B cell (primary cell): Measurements from ENCODE around the gene PLCL1. TPM values are rescaled to one million over a fixed set of nuclear protein-coding genes. Genes with fewer than 3 reads are reported as not detected.

ENCODE experiments used
- ATAC-seq: fragments of 200-7000 bp; cut with Tn5 transposase; one replicate; pipeline ENCODE4 v1.10.0; 2021; ENCODE audit warnings: low read depth, mild to moderate bottlenecking, moderate number of reproducible peaks, moderate library complexity
- CTCF ChIA-PET: fragments of 350-600 bp; sonication (Branson Sonifier 250); formaldehyde crosslinking; loops from one replicate; lab custom pipeline; 2021; ENCODE audit warnings: antibody characterized with exemption, inconsistent platforms; lab: Charles Lee
- POLR2A ChIA-PET: fragments of 350-600 bp; sonication (Branson Sonifier 250); formaldehyde crosslinking; loops from one replicate; lab custom pipeline; 2021; ENCODE audit warnings: antibody characterized with exemption; lab: Charles Lee
- DNase-seq: peaks from one replicate; pipeline ENCODE4 v3.0.0; 2013
- H2AFZ ChIP-seq: 2 replicates; pipeline ENCODE4 v1.6.1; 2012; ENCODE audit warnings: mild to moderate bottlenecking, low read depth, low read length; ENCODE audit not compliant: insufficient read depth, poor library complexity, severe bottlenecking
- H3K27ac ChIP-seq, 2 donors: 1 replicate in 1 of 2; 2 replicates in 1 of 2; pipeline ENCODE4 v1.5.1; 2012 to 2013; ENCODE audit warnings: low read length in 2 of 2, mild to moderate bottlenecking in 2 of 2, moderate library complexity in 1 of 2
- H3K27me3 ChIP-seq, 4 experiments: fragments of 200-600 bp in 1 of 4; sonication (generic) in 1 of 4; replicated peaks in 1 of 4; 1 replicate in 2 of 4; 2 replicates in 2 of 4; pipeline versions ENCODE4 v1.6.1 to v1.7.0; 2013 to 2016; ENCODE audit warnings: low read length in 3 of 4, mild to moderate bottlenecking in 2 of 4, mixed read lengths in 1 of 4, moderate library complexity in 1 of 4; ENCODE audit not compliant: insufficient read depth in 4 of 4, control insufficient read depth in 3 of 4; ENCODE audit errors: control extremely low read depth in 1 of 4
- H3K36me3 ChIP-seq, 2 experiments: replicated peaks in 1 of 2; 1 replicate in 1 of 2; 2 replicates in 1 of 2; pipeline versions ENCODE4 v1.6.1 to v1.7.1; 2013; ENCODE audit warnings: low read length in 1 of 2; ENCODE audit not compliant: insufficient read depth in 2 of 2, control insufficient read depth in 1 of 2; ENCODE audit errors: control extremely low read depth in 1 of 2, extremely low read depth in 1 of 2
- H3K4me1 ChIP-seq, 2 donors: fragments of 200-600 bp in 1 of 2; sonication (generic) in 1 of 2; 1 replicate in 1 of 2; 2 replicates in 1 of 2; pipeline versions ENCODE4 v1.5.1 to v1.6.1; 2013 to 2017; ENCODE audit warnings: low read length in 2 of 2; ENCODE audit not compliant: control insufficient read depth in 2 of 2, insufficient read depth in 2 of 2
- H3K4me2 ChIP-seq: replicated peaks from 2 replicates; pipeline ENCODE3; 2012; ENCODE audit warnings: mild to moderate bottlenecking, low read depth, low read length; ENCODE audit not compliant: poor library complexity, severe bottlenecking
- H3K4me3 ChIP-seq, 5 experiments: fragments of 200-600 bp in 1 of 5; sonication (generic) in 1 of 5; 1 replicate in 3 of 5; 2 replicates in 2 of 5; pipeline versions ENCODE4 v1.5.1 to v1.7.0; 2011 to 2016; ENCODE audit warnings: low read length in 4 of 5, mild to moderate bottlenecking in 4 of 5, low read depth in 2 of 5, control low read depth in 1 of 5, moderate library complexity in 1 of 5; ENCODE audit not compliant: insufficient read depth in 1 of 5; ENCODE audit errors: control extremely low read depth in 1 of 5, extremely low read depth in 1 of 5
- H3K79me2 ChIP-seq: fragments of 200-600 bp; sonication (generic); one replicate; pipeline ENCODE4 v1.6.0; 2016; ENCODE audit warnings: low read length; ENCODE audit not compliant: control insufficient read depth, insufficient read depth
- H3K9ac ChIP-seq: fragments of 200-600 bp; sonication (generic); 2 replicates; pipeline ENCODE4 v1.6.1; 2017; ENCODE audit warnings: mild to moderate bottlenecking, low read length, moderate library complexity
- H3K9me3 ChIP-seq, 3 donors: one replicate each; pipeline versions ENCODE4 v1.6.1 to v1.7.1; 2013; ENCODE audit warnings: low read length in 2 of 3; ENCODE audit not compliant: control insufficient read depth in 2 of 3, insufficient read depth in 1 of 3; ENCODE audit errors: control extremely low read depth in 1 of 3
- H4K20me1 ChIP-seq: 2 replicates; pipeline ENCODE4 v1.6.0; 2012; ENCODE audit warnings: mild to moderate bottlenecking, low read length; ENCODE audit not compliant: insufficient read depth, control insufficient read depth, poor library complexity, severe bottlenecking
- H3K27ac Mint-ChIP-seq: one replicate; pipeline ENCODE4 v1.8.0; 2021; ENCODE audit warnings: mixed read lengths
- H3K27me3 Mint-ChIP-seq: one replicate; pipeline ENCODE4 v1.8.0; 2021; ENCODE audit warnings: mixed read lengths
- H3K4me1 Mint-ChIP-seq: one replicate; pipeline ENCODE4 v1.8.0; 2021; ENCODE audit warnings: mixed read lengths
- H3K4me3 Mint-ChIP-seq: one replicate; pipeline ENCODE4 v1.8.0; 2021; ENCODE audit warnings: mixed read lengths
- H3K9me3 Mint-ChIP-seq: one replicate; pipeline ENCODE4 v1.8.0; 2022; ENCODE audit warnings: mixed read lengths; ENCODE audit not compliant: insufficient read depth
- CTCF ChIP-seq: fragments of 200-600 bp; IDR thresholded peaks from one replicate; pipeline ENCODE4 v1.8.0; 2022; ENCODE audit warnings: antibody characterized with exemption, mild to moderate bottlenecking
- EZH2 ChIP-seq: IDR thresholded peaks from 2 replicates; pipeline ENCODE4 v1.6.1; 2012; ENCODE audit warnings: borderline replicate concordance, low read depth, mild to moderate bottlenecking, moderate library complexity, low read length; ENCODE audit not compliant: insufficient read depth, poor library complexity, severe bottlenecking
- WGBS: methylation state at CpG from one replicate; pipeline ENCODE4 v1.1.5; 2013; ENCODE audit warnings: missing lambda C conversion rate; ENCODE audit not compliant: insufficient coverage; 5-methylcytosine and 5-hydroxymethylcytosine counted together
- intact Hi-C: fragments of 100-400 bp; cut with micrococcal nuclease; formaldehyde crosslinking; loops from one replicate; pipeline ENCODE4 v1.10.0; 2022
- polyA plus RNA-seq: library from polyadenylated mRNA; depleted of rRNA; stranded (reverse); fragments of >200 nt; gene quantifications from 2 replicates; pipeline ENCODE4 v1.2.3, GENCODE V29; 2012
- total RNA-seq, 2 donors: library from RNA; stranded (reverse); fragments of 120-200 nt in 1 of 2; gene quantifications; 1 replicate in 1 of 2; 2 replicates in 1 of 2; pipeline versions ENCODE4 v1.2.3 to v1.2.4, GENCODE V29; 2013 to 2022

PLCL1 gene
- total and polyA plus RNA-seq, 2 donors (not counting 1 experiment from before 2014, with no cell fraction given): 0.07 to 0.25 TPM

- Histone ChIP-seq H4K20me1 (no peaks in the 10 kb centered on the region), H3K4me3 (no peak overlapping the region), H3K4me1 (no peaks in the 10 kb centered on the region), H3K36me3 (no peaks in the 10 kb centered on the region), H3K9me3 (no peaks in the 10 kb centered on the region), H3K27me3 (no peaks in the 10 kb centered on the region), H3K79me2 (no peaks in the 10 kb centered on the region), H2AFZ (no peak overlapping the region), H3K9ac (no peak overlapping the region), H3K27ac (no peak overlapping the region), H3K4me2 (no peak overlapping the region)
- ATAC-seq: no peak
- no peak overlapping the region for H3K4me3 Mint-ChIP-seq
- no peaks in the 10 kb centered on the region for H3K27me3 Mint-ChIP-seq
- POLR2A ChIA-PET: no interaction called here
- H3K4me1 Mint-ChIP-seq: no peaks in the 10 kb centered on the region
- TF ChIP-seq EZH2 (no peak), CTCF (no peak)
- intact Hi-C loops: no loop called here
- CTCF ChIA-PET: no interaction called here
- DNase-seq: no peak
- WGBS: 100% methylated on average over 1 of the region's 3 CpGs
- no peak overlapping the region for H3K27ac Mint-ChIP-seq
- H3K9me3 Mint-ChIP-seq: peaks cover 1% of the 10 kb centered on the region
These were observed 182.6 kb downstream of the PLCL1 start for GRCh38 chr2:197986977-197987376.

- no peaks in the 10 kb centered on the region for H3K27me3 ChIP-seq
- H3K9ac ChIP-seq: no peak overlapping the region
- H3K4me2 ChIP-seq: no peak overlapping the region
- no peak for DNase-seq
- no peaks in the 10 kb centered on the region for H3K4me1 Mint-ChIP-seq
- no peak overlapping the region for H3K4me3 Mint-ChIP-seq
- H4K20me1 ChIP-seq: no peaks in the 10 kb centered on the region
- no peak overlapping the region for H3K4me3 ChIP-seq
- no peaks in the 10 kb centered on the region for H3K36me3 ChIP-seq
- H3K4me1 ChIP-seq: no peaks in the 10 kb centered on the region
- no peak overlapping the region for H3K27ac ChIP-seq
- H3K27me3 Mint-ChIP-seq: no peaks in the 10 kb centered on the region
- no peak overlapping the region for H2AFZ ChIP-seq
- no peaks in the 10 kb centered on the region for H3K79me2 ChIP-seq
- TF ChIP-seq CTCF (no peak), EZH2 (no peak)
- ChIA-PET CTCF (no interaction called here), POLR2A (no interaction called here)
- no CpG with 5 or more reads among the region's 2 CpGs for WGBS
- H3K9me3 Mint-ChIP-seq: peaks cover 1% of the 10 kb centered on the region
- H3K27ac Mint-ChIP-seq: no peak overlapping the region
- no peaks in the 10 kb centered on the region for H3K9me3 ChIP-seq
- intact Hi-C loops: no loop called here
- no peak for ATAC-seq
These were observed 186.0 kb downstream of the PLCL1 start for GRCh38 chr2:197990356-197990755.
